Fibroblast of the conjunctiva (primary cell): ENCODE measurements around the gene ARHGAP33.

Source experiments
- DNase-seq: peaks from one replicate; pipeline ENCODE4 v3.0.0-alpha.2; 2010; ENCODE audit warnings: low read depth

The ARHGAP33 gene

GRCh38 chr19:35739275-35740107 is 35.9 kb upstream of the ARHGAP33 start:
- DNase-seq, result no peak

GRCh38 chr19:35740108-35740422 is 35.3 kb upstream of the ARHGAP33 start:
- DNase-seq, result no peak

- peak; percentile 92 for DNase-seq
These were observed 34.8 kb upstream of the ARHGAP33 start for GRCh38 chr19:35740423-35741202.

GRCh38 chr19:35741203-35741515 is 34.2 kb upstream of the ARHGAP33 start:
- no peak for DNase-seq

GRCh38 chr19:35742121-35742724 is 33.1 kb upstream of the ARHGAP33 start, which contains the start of gene IGFLR1:
Gene IGFLR1 (minus strand): TSS chr19:35742452. CDS start chr19:35741180, 1,272 bp downstream.
- no peak for DNase-seq

GRCh38 chr19:35743640-35744429 is 31.5 kb upstream of the ARHGAP33 start:
- no peak for DNase-seq

- DNase-seq, result peak; percentile 92
These were observed 30.7 kb upstream of the ARHGAP33 start for GRCh38 chr19:35744430-35745327.

GRCh38 chr19:35745328-35746086 is 29.9 kb upstream of the ARHGAP33 start, which contains the start of the genes PSENEN and U2AF1L4:
Gene PSENEN (plus strand): TSS chr19:35745651. CDS start chr19:35745931, 280 bp downstream.
Gene U2AF1L4 (minus strand): TSS chr19:35745418. CDS start chr19:35745391, 27 bp downstream.
- peak; percentile 100 for DNase-seq

- no peak for DNase-seq
These were observed 29.3 kb upstream of the ARHGAP33 start for GRCh38 chr19:35746087-35746462.

GRCh38 chr19:35746531-35746930 is 28.8 kb upstream of the ARHGAP33 start:
- no peak for DNase-seq

- DNase-seq, result peak; percentile 99
These were observed 27.0 kb upstream of the ARHGAP33 start, which contains the start of gene LIN37 for GRCh38 chr19:35748106-35749020. Gene LIN37 (plus strand): TSS chr19:35748576. CDS start chr19:35748725, 149 bp downstream.

- no peak for DNase-seq
These were observed 25.2 kb upstream of the ARHGAP33 start for GRCh38 chr19:35750167-35750566.

GRCh38 chr19:35751839-35752745 is 23.3 kb upstream of the ARHGAP33 start:
- no peak for DNase-seq

GRCh38 chr19:35752746-35753350 is 22.5 kb upstream of the ARHGAP33 start:
- DNase-seq, result no peak

- no peak for DNase-seq
These were observed 21.6 kb upstream of the ARHGAP33 start for GRCh38 chr19:35753634-35754369.

GRCh38 chr19:35754370-35755130 is 20.8 kb upstream of the ARHGAP33 start:
- DNase-seq, result no peak
